CD14-positive monocyte (primary cell): ENCODE measurements around the gene PPARG. TPM values are rescaled to one million over a fixed set of nuclear protein-coding genes. Genes with fewer than 3 reads are reported as not detected.
"Not testable (repeated sequence)": the region's sequence is repeated elsewhere in the genome, so short reads cannot be mapped to it uniquely, and the experiment has no call there.

ENCODE experiments used
- DNase-seq, 3 donors: peaks; one replicate each; pipeline ENCODE4 v3.0.0-alpha.2; 2011 to 2022
- H2AFZ ChIP-seq: 2 replicates; pipeline ENCODE4 v1.6.0; 2012; ENCODE audit warnings: mild to moderate bottlenecking, low read depth, low read length, inconsistent platforms; ENCODE audit not compliant: insufficient read depth, poor library complexity, severe bottlenecking
- H3K27ac ChIP-seq, 2 donors: 1 replicate in 1 of 2; 2 replicates in 1 of 2; pipeline ENCODE4 v1.5.1; 2012 to 2013; ENCODE audit warnings: low read length in 2 of 2, control low read depth in 1 of 2, inconsistent platforms in 1 of 2, low read depth in 1 of 2, mild to moderate bottlenecking in 1 of 2
- H3K27me3 ChIP-seq, 2 donors: one replicate each; pipeline versions ENCODE4 v1.6.0 to v1.6.1; 2011 to 2013; ENCODE audit warnings: low read length in 2 of 2; ENCODE audit not compliant: control insufficient read depth in 2 of 2, insufficient read depth in 2 of 2
- H3K36me3 ChIP-seq, 2 donors: replicated peaks in 1 of 2; 1 replicate in 1 of 2; 2 replicates in 1 of 2; pipeline versions ENCODE4 v1.5.1 to v1.6.1; 2012 to 2013; ENCODE audit warnings: low read length in 2 of 2, control low read depth in 1 of 2, inconsistent platforms in 1 of 2, mild to moderate bottlenecking in 1 of 2; ENCODE audit not compliant: insufficient read depth in 2 of 2, control insufficient read depth in 1 of 2
- H3K4me1 ChIP-seq, 2 donors: 1 replicate in 1 of 2; 2 replicates in 1 of 2; pipeline versions ENCODE4 v1.5.1 to v1.6.1; 2012 to 2013; ENCODE audit warnings: low read length in 2 of 2, control low read depth in 1 of 2, inconsistent platforms in 1 of 2, mild to moderate bottlenecking in 1 of 2, moderate library complexity in 1 of 2; ENCODE audit not compliant: insufficient read depth in 2 of 2, control insufficient read depth in 1 of 2
- H3K4me2 ChIP-seq: replicated peaks from 2 replicates; pipeline ENCODE3; 2012; ENCODE audit warnings: low read length, moderate library complexity, mild to moderate bottlenecking; ENCODE audit not compliant: poor library complexity, severe bottlenecking; ENCODE audit errors: extremely low read depth
- H3K4me3 ChIP-seq, 3 experiments: fragments of 200-600 bp in 1 of 3; sonication (generic) in 1 of 3; replicated peaks in 1 of 3; 1 replicate in 2 of 3; 2 replicates in 1 of 3; pipeline ENCODE4 v1.5.1; 2011 to 2013; ENCODE audit warnings: low read length in 3 of 3, mild to moderate bottlenecking in 3 of 3, control low read depth in 2 of 3, low read depth in 2 of 3, inconsistent platforms in 1 of 3, moderate library complexity in 1 of 3
- H3K79me2 ChIP-seq: 2 replicates; pipeline ENCODE4 v1.6.0; 2012; ENCODE audit warnings: mild to moderate bottlenecking, control low read depth, inconsistent platforms, low read length, moderate library complexity; ENCODE audit not compliant: insufficient read depth
- H3K9ac ChIP-seq: 2 replicates; pipeline ENCODE4 v1.6.0; 2017; ENCODE audit warnings: low read length, mild to moderate bottlenecking; ENCODE audit not compliant: insufficient read depth, poor library complexity, severe bottlenecking
- H3K9me3 ChIP-seq, 2 donors: replicated peaks in 1 of 2; 1 replicate in 1 of 2; 2 replicates in 1 of 2; pipeline versions ENCODE4 v1.5.1 to v1.6.1; 2012 to 2013; ENCODE audit warnings: low read length in 2 of 2, control low read depth in 1 of 2; ENCODE audit not compliant: control insufficient read depth in 1 of 2, insufficient read depth in 1 of 2
- H4K20me1 ChIP-seq: 2 replicates; pipeline ENCODE4 v1.6.0; 2012; ENCODE audit warnings: mild to moderate bottlenecking, low read length, control low read depth, moderate library complexity; ENCODE audit not compliant: insufficient read depth
- H3K27ac Mint-ChIP-seq, 7 donors: one replicate each; pipeline ENCODE4 v1.8.0; 2020; ENCODE audit warnings: mild to moderate bottlenecking in 7 of 7, mixed read lengths in 7 of 7, moderate library complexity in 6 of 7, inconsistent platforms in 2 of 7
- H3K27me3 Mint-ChIP-seq, 3 donors: one replicate each; pipeline ENCODE4 v1.8.0; 2021 to 2022; ENCODE audit warnings: low read depth in 3 of 3, mild to moderate bottlenecking in 3 of 3, mixed read lengths in 3 of 3, moderate library complexity in 3 of 3, inconsistent platforms in 1 of 3
- H3K36me3 Mint-ChIP-seq, 2 donors: one replicate each; pipeline ENCODE4 v1.8.0; 2020; ENCODE audit warnings: mixed read lengths in 2 of 2, inconsistent platforms in 1 of 2, mild to moderate bottlenecking in 1 of 2
- H3K4me1 Mint-ChIP-seq: one replicate; pipeline ENCODE4 v1.8.0; 2020; ENCODE audit warnings: mild to moderate bottlenecking, mixed read lengths
- H3K4me3 Mint-ChIP-seq, 2 donors: one replicate each; pipeline ENCODE4 v1.8.0; 2020; ENCODE audit warnings: mild to moderate bottlenecking in 2 of 2, mixed read lengths in 2 of 2, moderate library complexity in 1 of 2
- H3K9me3 Mint-ChIP-seq, 7 donors: one replicate each; pipeline ENCODE4 v1.8.0; 2020 to 2022; ENCODE audit warnings: mixed read lengths in 7 of 7, mild to moderate bottlenecking in 6 of 7, moderate library complexity in 6 of 7, inconsistent platforms in 2 of 7
- WGBS: methylation state at CpG from one replicate; pipeline ENCODE4 v1.1.5; 2013; ENCODE audit warnings: missing lambda C conversion rate; ENCODE audit not compliant: insufficient coverage; 5-methylcytosine and 5-hydroxymethylcytosine counted together
- intact Hi-C, 2 donors: fragments of 100-400 bp; cut with micrococcal nuclease; formaldehyde crosslinking; loops; one replicate each; pipeline versions ENCODE4 v1.15.0 to v1.15.1; 2023
- polyA plus RNA-seq, 3 donors: library from polyadenylated mRNA; depleted of rRNA in 1 of 3; unstranded in 2 of 3; stranded (reverse) in 1 of 3; fragments of 300-500 nt in 2 of 3; fragments of >200 nt in 1 of 3; fragmentation: Illumina TruSeq in 2 of 3; gene quantifications; 1 replicate in 2 of 3; 2 replicates in 1 of 3; pipeline ENCODE4 v1.2.3, GENCODE V29; 2012 to 2021
- TF ChIP-seq, protein P1 (sequence below): fragments of 200-600 bp; IDR thresholded peaks from one replicate; pipeline ENCODE4 v1.8.0; 2022; ENCODE audit warnings: antibody characterized with exemption, mild to moderate bottlenecking

The PPARG gene
- polyA plus RNA-seq, 3 donors: 0.56 to 2.0 (median 0.97) TPM

DNA sequence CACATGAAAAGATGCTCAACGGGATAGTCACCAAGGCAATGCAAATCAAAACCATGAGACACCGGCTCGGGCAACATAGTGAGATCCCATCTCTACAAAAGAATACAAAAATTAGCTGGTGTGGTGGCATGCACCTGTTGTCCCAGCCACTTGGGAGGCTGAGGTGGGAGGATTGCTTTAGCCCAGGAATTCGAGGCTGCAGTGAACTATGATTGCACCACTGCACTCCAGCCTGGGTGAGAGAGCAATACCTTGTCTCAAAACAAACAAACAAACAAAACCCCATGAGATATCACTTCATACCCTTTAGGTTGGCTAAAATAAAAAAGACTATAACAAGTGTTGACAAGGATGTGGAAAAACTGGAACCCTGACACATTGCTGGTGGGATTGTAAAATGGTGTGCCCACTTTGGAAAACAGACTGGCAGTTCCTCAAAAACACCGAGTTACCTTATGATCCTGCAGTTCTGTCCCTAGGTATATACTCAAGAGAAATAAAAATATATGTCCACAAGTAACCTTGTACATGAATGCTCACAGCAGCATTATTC is 3.8 kb upstream of the PPARG start:
- WGBS: 100% methylated on average over 1 of the region's 5 CpGs
- H3K4me1 ChIP-seq: peaks cover 16 to 17% of the 10 kb centered on the region in 2 donors
- no peak overlapping the region for H3K9ac ChIP-seq
- H3K9me3 Mint-ChIP-seq: peaks cover 0 to 8% (median 3%) of the 10 kb centered on the region in 7 donors
- peaks cover 18% of the 10 kb centered on the region for H3K4me1 Mint-ChIP-seq
- no peak overlapping the region for H3K27ac Mint-ChIP-seq
- peaks cover 0 to 15% of the 10 kb centered on the region in 2 donors for H3K36me3 Mint-ChIP-seq
- peaks cover 39 to 49% (median 43%) of the 10 kb centered on the region in 3 donors for H3K27me3 Mint-ChIP-seq
- H3K36me3 ChIP-seq: no peaks in the 10 kb centered on the region
- intact Hi-C loops: loop anchor here (5.0 to 10.0 kb wide), 3 partner anchors 88 to 197 kb away; partner anchors contain the start of gene TSEN2 (in 1 of the 2)
- no peak overlapping the region for H3K4me2 ChIP-seq
- no peaks in the 10 kb centered on the region for H4K20me1 ChIP-seq
- H3K27ac ChIP-seq: no peak overlapping the region
- no peaks in the 10 kb centered on the region for H3K79me2 ChIP-seq
- no peak for DNase-seq
- H3K4me3 Mint-ChIP-seq: peak overlapping the region in 1 of 2 donors; percentile 4
- no peaks in the 10 kb centered on the region for H3K9me3 ChIP-seq
- TF ChIP-seq, protein P1, sequence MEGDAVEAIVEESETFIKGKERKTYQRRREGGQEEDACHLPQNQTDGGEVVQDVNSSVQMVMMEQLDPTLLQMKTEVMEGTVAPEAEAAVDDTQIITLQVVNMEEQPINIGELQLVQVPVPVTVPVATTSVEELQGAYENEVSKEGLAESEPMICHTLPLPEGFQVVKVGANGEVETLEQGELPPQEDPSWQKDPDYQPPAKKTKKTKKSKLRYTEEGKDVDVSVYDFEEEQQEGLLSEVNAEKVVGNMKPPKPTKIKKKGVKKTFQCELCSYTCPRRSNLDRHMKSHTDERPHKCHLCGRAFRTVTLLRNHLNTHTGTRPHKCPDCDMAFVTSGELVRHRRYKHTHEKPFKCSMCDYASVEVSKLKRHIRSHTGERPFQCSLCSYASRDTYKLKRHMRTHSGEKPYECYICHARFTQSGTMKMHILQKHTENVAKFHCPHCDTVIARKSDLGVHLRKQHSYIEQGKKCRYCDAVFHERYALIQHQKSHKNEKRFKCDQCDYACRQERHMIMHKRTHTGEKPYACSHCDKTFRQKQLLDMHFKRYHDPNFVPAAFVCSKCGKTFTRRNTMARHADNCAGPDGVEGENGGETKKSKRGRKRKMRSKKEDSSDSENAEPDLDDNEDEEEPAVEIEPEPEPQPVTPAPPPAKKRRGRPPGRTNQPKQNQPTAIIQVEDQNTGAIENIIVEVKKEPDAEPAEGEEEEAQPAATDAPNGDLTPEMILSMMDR: no peak
- H3K27me3 ChIP-seq: peaks cover 18 to 32% of the 10 kb centered on the region in 2 donors
- H2AFZ ChIP-seq: no peak overlapping the region
- H3K4me3 ChIP-seq: no peak overlapping the region

DNA sequence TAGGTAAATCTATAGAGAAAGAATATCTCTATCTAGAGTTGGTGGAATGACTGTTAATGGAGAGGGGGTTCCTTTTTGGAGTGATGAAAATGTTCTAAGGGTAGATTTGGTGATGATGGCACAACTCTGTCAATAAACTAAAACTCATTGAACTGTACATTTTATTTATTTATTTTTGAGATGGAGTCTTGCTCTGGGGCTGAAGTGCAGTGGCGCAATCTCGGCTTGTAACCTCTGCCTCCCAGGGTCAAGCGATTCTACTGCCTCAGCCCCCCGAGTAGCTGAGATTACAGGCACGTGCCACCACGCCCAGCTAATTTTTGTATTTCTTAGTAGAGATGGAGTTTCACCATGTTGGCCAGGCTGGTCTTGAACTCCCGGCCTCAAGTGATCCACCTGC is 3.1 kb upstream of the PPARG start:
- not testable (repeated sequence) for DNase-seq, H3K9me3 ChIP-seq, H3K36me3 ChIP-seq, H3K4me2 ChIP-seq, H3K4me3 ChIP-seq, H3K9ac ChIP-seq, H2AFZ ChIP-seq, H4K20me1 ChIP-seq, H3K79me2 ChIP-seq, H3K9me3 Mint-ChIP-seq, H3K27ac ChIP-seq, H3K27ac Mint-ChIP-seq
- Mint-ChIP-seq H3K27me3 (peaks cover 36 to 49% (median 38%) of the 10 kb centered on the region in 3 donors), H3K4me1 (peaks cover 18% of the 10 kb centered on the region), H3K4me3 (peak overlapping the region in 1 of 2 donors; percentile 16), H3K36me3 (peaks cover 0 to 16% of the 10 kb centered on the region in 2 donors)
- intact Hi-C loops: loop anchor here (5.0 to 10.0 kb wide), 3 partner anchors 88 to 197 kb away; partner anchors contain the start of gene TSEN2 (in 1 of the 2)
- Histone ChIP-seq H3K27me3 (peaks cover 18 to 32% of the 10 kb centered on the region in 2 donors), H3K4me1 (peaks cover 16 to 17% of the 10 kb centered on the region in 2 donors)
- WGBS: 82% methylated on average over 6 of the region's 7 CpGs
